HepG2 (cell line): Measurements from ENCODE around the gene MIA2. TPM values are rescaled to one million over a fixed set of nuclear protein-coding genes. Genes with fewer than 3 reads are reported as not detected.
A peak's percentile ranks its signal among the peaks of the same experiment; 100 is the strongest.

ENCODE experiments used
- FLYWCH1 ChIP-seq: sonication (generic); formaldehyde crosslinking; IDR thresholded peaks from 2 replicates; pipeline ENCODE4 v1.8.1; 2023; ENCODE audit warnings: mild to moderate bottlenecking, missing genetic modification reagents
- HNRNPK ChIP-seq: fragments of 200-400 bp; formaldehyde crosslinking; IDR thresholded peaks from 2 replicates; pipeline ENCODE4 v1.6.1; 2018; ENCODE audit warnings: low read length, low read depth, moderate library complexity, mild to moderate bottlenecking; ENCODE audit not compliant: poor library complexity, severe bottlenecking
- KAT2B ChIP-seq: fragments of 150-350 bp; IDR thresholded peaks from 2 replicates; pipeline ENCODE4 v1.6.1; 2014; ENCODE audit warnings: low read depth, low read length, borderline replicate concordance
- RXRB ChIP-seq: IDR thresholded peaks from 2 replicates; pipeline ENCODE4 v1.6.1; 2016; ENCODE audit warnings: borderline replicate concordance, missing genetic modification reagents, missing compliant biosample characterization
- STAG1 ChIP-seq: sonication (generic); formaldehyde crosslinking; IDR thresholded peaks from 2 replicates; pipeline ENCODE4 v1.4.0; 2020; ENCODE audit warnings: missing genetic modification reagents
- TBP ChIP-seq: sonication (generic); formaldehyde crosslinking; IDR thresholded peaks from 2 replicates; pipeline ENCODE4 v1.5.0; 2020; ENCODE audit warnings: missing genetic modification reagents
- ZC3H4 ChIP-seq: sonication (generic); formaldehyde crosslinking; IDR thresholded peaks from 2 replicates; pipeline ENCODE4 v1.4.0; 2020; ENCODE audit warnings: missing genetic modification reagents, borderline replicate concordance
- ZNF331 ChIP-seq: sonication (generic); formaldehyde crosslinking; IDR thresholded peaks from 2 replicates; pipeline ENCODE4 v1.4.0; 2020; ENCODE audit warnings: missing genetic modification reagents
- ZNF567 ChIP-seq: sonication (generic); formaldehyde crosslinking; IDR thresholded peaks from 2 replicates; pipeline ENCODE4 v1.8.1; 2023; ENCODE audit warnings: mild to moderate bottlenecking, missing genetic modification reagents, borderline replicate concordance
- polyA plus RNA-seq, 8 experiments: library from polyadenylated mRNA; depleted of rRNA in 3 of 8; stranded (reverse) in 7 of 8; unstranded in 1 of 8; fragments of >200 nt; fragmentation: Illumina TruSeq in 4 of 8; extraction: Trizol in 4 of 8; gene quantifications; 2 replicates each; pipeline versions ENCODE4 v1.2.1 to v1.2.3, GENCODE V29; 2011 to 2016; ENCODE audit warnings: low read depth in 4 of 8, missing spikeins in 1 of 8, mixed read lengths in 1 of 8; ENCODE audit not compliant: insufficient read depth in 1 of 8
- total RNA-seq, 5 experiments: library from RNA; depleted of rRNA; stranded (reverse); fragments of >200 nt; fragmentation: Illumina TruSeq; extraction: Trizol; gene quantifications; 2 replicates each; pipeline ENCODE4 v1.2.3, GENCODE V29; 2016; ENCODE audit warnings: low read depth in 1 of 5
- TF ChIP-seq, protein P1 (sequence below): IDR thresholded peaks from 2 replicates; pipeline ENCODE4 v1.6.1; 2018; ENCODE audit warnings: missing genetic modification reagents
- TF ChIP-seq, protein P2 (sequence below): sonication (generic); formaldehyde crosslinking; IDR thresholded peaks from 2 replicates; pipeline ENCODE4 v1.4.0; 2020; ENCODE audit warnings: missing genetic modification reagents
- TF ChIP-seq, protein P3 (sequence below): IDR thresholded peaks from 2 replicates; pipeline ENCODE4 v1.6.1; 2012; ENCODE audit warnings: low read depth, low read length, improper control_type of control experiment

The MIA2 gene
- total and polyA plus RNA-seq, 2 of the 13 experiments (the other 11 are each of a cell fraction or from before 2014, with no cell fraction given), result 134 to 158 TPM

DNA sequence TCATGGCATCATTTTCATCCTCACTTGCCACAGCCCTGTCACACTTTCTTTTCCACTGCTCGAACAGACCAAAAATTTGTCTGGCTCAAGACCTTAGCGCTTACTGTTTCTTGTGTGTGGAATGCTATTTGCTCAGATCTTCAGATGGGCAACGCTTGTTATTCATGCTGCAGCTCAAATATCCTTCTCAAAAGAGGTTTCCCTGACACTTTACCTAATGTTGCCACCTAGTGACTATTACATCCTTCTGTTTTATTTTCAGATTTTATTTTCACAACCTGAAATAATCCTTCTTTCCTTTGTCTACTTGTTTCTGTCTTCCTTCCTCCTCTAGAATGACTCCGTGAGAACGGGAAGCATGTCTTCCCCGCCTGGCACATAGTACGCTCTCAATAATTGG, 192.9 kb downstream of the MIA2 start (continued):
- TF ChIP-seq TBP (CRISPR knock-in tag) (no peak), ZNF567 (CRISPR knock-in tag) (no peak), STAG1 (CRISPR knock-in tag) (peak; percentile 79), ZC3H4 (no peak), HNRNPK (no peak), FLYWCH1 (CRISPR knock-in tag) (no peak), RXRB (CRISPR knock-in tag) (peak; percentile 39; the same call in 1 of the 2 replicates), KAT2B (no peak), ZNF331 (CRISPR knock-in tag) (peak; percentile 37; the same call in 1 of the 2 replicates)
- TF ChIP-seq, protein P1, sequence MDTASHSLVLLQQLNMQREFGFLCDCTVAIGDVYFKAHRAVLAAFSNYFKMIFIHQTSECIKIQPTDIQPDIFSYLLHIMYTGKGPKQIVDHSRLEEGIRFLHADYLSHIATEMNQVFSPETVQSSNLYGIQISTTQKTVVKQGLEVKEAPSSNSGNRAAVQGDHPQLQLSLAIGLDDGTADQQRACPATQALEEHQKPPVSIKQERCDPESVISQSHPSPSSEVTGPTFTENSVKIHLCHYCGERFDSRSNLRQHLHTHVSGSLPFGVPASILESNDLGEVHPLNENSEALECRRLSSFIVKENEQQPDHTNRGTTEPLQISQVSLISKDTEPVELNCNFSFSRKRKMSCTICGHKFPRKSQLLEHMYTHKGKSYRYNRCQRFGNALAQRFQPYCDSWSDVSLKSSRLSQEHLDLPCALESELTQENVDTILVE, result 0 out of 2 replicates have a peak, but pooled peaks have one; percentile 31
- TF ChIP-seq, protein P2, sequence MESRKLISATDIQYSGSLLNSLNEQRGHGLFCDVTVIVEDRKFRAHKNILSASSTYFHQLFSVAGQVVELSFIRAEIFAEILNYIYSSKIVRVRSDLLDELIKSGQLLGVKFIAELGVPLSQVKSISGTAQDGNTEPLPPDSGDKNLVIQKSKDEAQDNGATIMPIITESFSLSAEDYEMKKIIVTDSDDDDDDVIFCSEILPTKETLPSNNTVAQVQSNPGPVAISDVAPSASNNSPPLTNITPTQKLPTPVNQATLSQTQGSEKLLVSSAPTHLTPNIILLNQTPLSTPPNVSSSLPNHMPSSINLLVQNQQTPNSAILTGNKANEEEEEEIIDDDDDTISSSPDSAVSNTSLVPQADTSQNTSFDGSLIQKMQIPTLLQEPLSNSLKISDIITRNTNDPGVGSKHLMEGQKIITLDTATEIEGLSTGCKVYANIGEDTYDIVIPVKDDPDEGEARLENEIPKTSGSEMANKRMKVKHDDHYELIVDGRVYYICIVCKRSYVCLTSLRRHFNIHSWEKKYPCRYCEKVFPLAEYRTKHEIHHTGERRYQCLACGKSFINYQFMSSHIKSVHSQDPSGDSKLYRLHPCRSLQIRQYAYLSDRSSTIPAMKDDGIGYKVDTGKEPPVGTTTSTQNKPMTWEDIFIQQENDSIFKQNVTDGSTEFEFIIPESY (CRISPR knock-in tag), result peak; percentile 39; the same call in 1 of the 2 replicates
- TF ChIP-seq, protein P3, sequence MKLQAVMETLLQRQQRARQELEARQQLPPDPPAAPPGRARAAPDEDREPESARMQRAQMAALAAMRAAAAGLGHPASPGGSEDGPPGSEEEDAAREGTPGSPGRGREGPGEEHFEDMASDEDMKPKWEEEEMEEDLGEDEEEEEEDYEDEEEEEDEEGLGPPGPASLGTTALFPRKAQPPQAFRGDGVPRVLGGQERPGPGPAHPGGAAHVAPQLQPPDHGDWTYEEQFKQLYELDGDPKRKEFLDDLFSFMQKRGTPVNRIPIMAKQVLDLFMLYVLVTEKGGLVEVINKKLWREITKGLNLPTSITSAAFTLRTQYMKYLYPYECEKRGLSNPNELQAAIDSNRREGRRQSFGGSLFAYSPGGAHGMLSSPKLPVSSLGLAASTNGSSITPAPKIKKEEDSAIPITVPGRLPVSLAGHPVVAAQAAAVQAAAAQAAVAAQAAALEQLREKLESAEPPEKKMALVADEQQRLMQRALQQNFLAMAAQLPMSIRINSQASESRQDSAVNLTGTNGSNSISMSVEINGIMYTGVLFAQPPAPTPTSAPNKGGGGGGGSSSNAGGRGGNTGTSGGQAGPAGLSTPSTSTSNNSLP, result peak; percentile 28; the same call in 1 of the 2 replicates
